Kidney epithelial cell (primary cell): ENCODE measurements around the gene AKAP12. TPM values are rescaled to one million over a fixed set of nuclear protein-coding genes. Genes with fewer than 3 reads are reported as not detected.

Source experiments
- DNase-seq: peaks from one replicate; pipeline ENCODE4 v3.0.0-alpha.2; 2010; ENCODE audit warnings: low read depth
- H3K27me3 ChIP-seq: 2 replicates; pipeline ENCODE4 v1.6.0; 2011; ENCODE audit warnings: low read length; ENCODE audit not compliant: control insufficient read depth, insufficient read depth
- H3K36me3 ChIP-seq: 2 replicates; pipeline ENCODE4 v1.5.1; 2011; ENCODE audit warnings: low read length; ENCODE audit not compliant: control insufficient read depth, insufficient read depth
- H3K4me3 ChIP-seq: 2 replicates; pipeline ENCODE4 v1.5.1; 2011; ENCODE audit warnings: low read depth, mild to moderate bottlenecking, control low read depth, low read length
- total RNA-seq: library from RNA; depleted of rRNA; stranded (reverse); fragments of >200 nt; gene quantifications from 2 replicates; pipeline ENCODE4 v1.2.3, GENCODE V29; 2015
- TF ChIP-seq, protein P1 (sequence below): IDR thresholded peaks from 2 replicates; pipeline ENCODE4 v1.5.1; 2011; ENCODE audit warnings: mild to moderate bottlenecking, moderate library complexity, low read length, control low read depth, inconsistent platforms; ENCODE audit not compliant: insufficient read depth, poor library complexity, severe bottlenecking

AKAP12 gene
- total RNA-seq, 1 donor from 2014 or later, result 581 TPM

- Histone ChIP-seq H3K27me3 (no peaks in the 10 kb centered on the region), H3K4me3 (no peak overlapping the region), H3K36me3 (no peaks in the 10 kb centered on the region)
- TF ChIP-seq, protein P1, sequence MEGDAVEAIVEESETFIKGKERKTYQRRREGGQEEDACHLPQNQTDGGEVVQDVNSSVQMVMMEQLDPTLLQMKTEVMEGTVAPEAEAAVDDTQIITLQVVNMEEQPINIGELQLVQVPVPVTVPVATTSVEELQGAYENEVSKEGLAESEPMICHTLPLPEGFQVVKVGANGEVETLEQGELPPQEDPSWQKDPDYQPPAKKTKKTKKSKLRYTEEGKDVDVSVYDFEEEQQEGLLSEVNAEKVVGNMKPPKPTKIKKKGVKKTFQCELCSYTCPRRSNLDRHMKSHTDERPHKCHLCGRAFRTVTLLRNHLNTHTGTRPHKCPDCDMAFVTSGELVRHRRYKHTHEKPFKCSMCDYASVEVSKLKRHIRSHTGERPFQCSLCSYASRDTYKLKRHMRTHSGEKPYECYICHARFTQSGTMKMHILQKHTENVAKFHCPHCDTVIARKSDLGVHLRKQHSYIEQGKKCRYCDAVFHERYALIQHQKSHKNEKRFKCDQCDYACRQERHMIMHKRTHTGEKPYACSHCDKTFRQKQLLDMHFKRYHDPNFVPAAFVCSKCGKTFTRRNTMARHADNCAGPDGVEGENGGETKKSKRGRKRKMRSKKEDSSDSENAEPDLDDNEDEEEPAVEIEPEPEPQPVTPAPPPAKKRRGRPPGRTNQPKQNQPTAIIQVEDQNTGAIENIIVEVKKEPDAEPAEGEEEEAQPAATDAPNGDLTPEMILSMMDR, result no peak
- no peak for DNase-seq
Observed at GRCh38 chr6:151216804-151217203, 23.0 kb upstream of the AKAP12 start.

GRCh38 chr6:151219192-151219591 is 20.6 kb upstream of the AKAP12 start:
- no peak overlapping the region for H3K4me3 ChIP-seq
- TF ChIP-seq, protein P1, result no peak
- no peak for DNase-seq

DNA sequence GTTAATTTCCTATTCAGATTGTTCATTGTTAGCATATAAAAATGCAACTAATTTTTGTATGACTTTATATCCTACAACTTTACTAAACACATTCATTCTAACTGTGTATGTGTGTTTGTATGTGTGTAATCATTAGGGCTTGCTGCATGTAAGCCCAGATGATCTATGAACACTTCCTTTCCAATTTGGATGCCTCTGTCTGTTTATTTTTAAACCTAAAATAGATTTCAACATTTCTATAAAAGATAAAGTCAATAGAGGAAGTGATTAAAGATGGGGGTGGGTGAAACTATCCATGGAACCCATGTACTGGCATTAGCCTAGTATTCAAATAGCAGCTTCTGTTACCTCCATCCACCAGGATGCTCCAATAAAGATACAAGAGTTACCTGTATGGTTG is 15.7 kb upstream of the AKAP12 start:
- TF ChIP-seq, protein P1, result no peak
- no peak for DNase-seq
- no peak overlapping the region for H3K4me3 ChIP-seq
- H3K36me3 ChIP-seq, result no peaks in the 10 kb centered on the region
- no peaks in the 10 kb centered on the region for H3K27me3 ChIP-seq

More at GRCh38 chr6:151219192-151219591, 20.6 kb upstream of the AKAP12 start:
- Histone ChIP-seq H3K36me3 (no peaks in the 10 kb centered on the region), H3K27me3 (no peaks in the 10 kb centered on the region)

DNA sequence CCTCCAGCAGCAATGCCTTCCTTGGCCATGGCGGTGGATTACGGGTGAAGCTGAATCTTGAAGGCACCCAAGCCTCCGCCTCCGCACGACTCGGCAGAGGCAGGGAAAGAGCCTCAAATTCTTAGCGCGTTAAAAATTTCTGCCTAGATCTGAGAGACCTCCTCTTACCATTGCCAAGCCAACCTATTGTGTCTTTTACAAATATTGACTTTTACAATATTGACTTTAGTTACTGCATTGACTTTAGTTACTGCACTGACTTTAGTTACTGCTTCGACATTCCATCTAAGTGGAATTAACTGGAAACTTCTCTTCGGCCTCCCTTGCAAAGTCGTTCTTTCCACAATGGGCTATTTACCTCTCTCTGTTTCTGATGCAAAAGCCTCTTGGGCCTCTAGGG is 13.8 kb upstream of the AKAP12 start:
- Histone ChIP-seq H3K4me3 (no peak overlapping the region), H3K27me3 (no peaks in the 10 kb centered on the region), H3K36me3 (no peaks in the 10 kb centered on the region)
- TF ChIP-seq, protein P1, result no peak
- DNase-seq, result no peak

- TF ChIP-seq, protein P1, result no peak
- Histone ChIP-seq H3K36me3 (no peaks in the 10 kb centered on the region), H3K27me3 (no peaks in the 10 kb centered on the region), H3K4me3 (no peak overlapping the region)
- no peak for DNase-seq
Observed at GRCh38 chr6:151228788-151229400, 10.9 kb upstream of the AKAP12 start.
